ENCODE measurements around the gene PPP6R2.

The PPP6R2 gene, protein sequence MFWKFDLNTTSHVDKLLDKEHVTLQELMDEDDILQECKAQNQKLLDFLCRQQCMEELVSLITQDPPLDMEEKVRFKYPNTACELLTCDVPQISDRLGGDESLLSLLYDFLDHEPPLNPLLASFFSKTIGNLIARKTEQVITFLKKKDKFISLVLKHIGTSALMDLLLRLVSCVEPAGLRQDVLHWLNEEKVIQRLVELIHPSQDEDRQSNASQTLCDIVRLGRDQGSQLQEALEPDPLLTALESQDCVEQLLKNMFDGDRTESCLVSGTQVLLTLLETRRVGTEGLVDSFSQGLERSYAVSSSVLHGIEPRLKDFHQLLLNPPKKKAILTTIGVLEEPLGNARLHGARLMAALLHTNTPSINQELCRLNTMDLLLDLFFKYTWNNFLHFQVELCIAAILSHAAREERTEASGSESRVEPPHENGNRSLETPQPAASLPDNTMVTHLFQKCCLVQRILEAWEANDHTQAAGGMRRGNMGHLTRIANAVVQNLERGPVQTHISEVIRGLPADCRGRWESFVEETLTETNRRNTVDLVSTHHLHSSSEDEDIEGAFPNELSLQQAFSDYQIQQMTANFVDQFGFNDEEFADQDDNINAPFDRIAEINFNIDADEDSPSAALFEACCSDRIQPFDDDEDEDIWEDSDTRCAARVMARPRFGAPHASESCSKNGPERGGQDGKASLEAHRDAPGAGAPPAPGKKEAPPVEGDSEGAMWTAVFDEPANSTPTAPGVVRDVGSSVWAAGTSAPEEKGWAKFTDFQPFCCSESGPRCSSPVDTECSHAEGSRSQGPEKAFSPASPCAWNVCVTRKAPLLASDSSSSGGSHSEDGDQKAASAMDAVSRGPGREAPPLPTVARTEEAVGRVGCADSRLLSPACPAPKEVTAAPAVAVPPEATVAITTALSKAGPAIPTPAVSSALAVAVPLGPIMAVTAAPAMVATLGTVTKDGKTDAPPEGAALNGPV

DNA sequence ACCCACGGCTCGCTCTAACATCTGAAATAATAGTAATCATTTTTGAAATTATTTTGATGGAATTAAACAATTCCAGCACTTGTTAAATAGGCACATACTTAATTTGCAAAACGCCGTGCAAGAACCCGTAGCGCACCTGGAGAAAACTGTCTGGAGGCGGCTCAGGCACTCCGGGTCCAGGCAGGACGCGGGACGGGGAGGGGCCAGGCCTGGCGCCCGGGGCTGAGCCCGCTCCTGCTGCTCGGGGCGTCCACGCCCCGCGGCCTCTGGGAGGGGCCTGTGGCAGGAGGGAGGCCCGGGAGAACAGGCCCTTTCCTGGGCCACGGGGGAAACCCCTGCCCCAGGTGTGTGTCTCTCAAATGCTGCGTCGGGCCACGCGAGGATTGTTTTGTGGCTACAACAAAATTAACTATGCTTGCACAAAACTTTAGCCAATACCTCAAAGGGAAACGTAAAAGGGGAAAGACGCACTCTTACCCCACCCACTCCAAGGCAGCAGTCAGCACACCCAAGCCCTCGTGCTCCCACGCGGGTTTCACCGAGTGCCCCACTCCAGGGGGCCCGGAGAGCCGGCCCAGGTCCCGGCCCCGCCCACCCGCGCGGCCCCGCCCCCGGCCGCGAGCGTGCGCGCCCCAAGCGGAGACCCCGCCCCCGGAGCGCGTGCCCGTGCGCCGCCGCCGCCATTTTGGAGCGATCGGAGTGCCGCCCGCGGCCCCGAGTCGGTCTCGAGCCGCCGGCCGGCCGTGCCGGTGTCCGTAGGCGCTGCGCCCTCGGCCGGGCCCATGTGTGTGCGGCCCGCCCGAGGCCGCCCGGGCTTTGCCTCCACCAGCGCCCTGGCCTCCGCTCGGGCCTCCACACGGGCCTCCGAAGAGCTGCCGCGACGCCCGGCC, at the start of gene PPP6R2:
Gene PPP6R2, plus strand, starts transcription at position 677 of the 890 bp plus-strand sequence. CDS start 50,582 bp downstream, outside the sequence.
- FAIRE-seq, result no peak

DNA sequence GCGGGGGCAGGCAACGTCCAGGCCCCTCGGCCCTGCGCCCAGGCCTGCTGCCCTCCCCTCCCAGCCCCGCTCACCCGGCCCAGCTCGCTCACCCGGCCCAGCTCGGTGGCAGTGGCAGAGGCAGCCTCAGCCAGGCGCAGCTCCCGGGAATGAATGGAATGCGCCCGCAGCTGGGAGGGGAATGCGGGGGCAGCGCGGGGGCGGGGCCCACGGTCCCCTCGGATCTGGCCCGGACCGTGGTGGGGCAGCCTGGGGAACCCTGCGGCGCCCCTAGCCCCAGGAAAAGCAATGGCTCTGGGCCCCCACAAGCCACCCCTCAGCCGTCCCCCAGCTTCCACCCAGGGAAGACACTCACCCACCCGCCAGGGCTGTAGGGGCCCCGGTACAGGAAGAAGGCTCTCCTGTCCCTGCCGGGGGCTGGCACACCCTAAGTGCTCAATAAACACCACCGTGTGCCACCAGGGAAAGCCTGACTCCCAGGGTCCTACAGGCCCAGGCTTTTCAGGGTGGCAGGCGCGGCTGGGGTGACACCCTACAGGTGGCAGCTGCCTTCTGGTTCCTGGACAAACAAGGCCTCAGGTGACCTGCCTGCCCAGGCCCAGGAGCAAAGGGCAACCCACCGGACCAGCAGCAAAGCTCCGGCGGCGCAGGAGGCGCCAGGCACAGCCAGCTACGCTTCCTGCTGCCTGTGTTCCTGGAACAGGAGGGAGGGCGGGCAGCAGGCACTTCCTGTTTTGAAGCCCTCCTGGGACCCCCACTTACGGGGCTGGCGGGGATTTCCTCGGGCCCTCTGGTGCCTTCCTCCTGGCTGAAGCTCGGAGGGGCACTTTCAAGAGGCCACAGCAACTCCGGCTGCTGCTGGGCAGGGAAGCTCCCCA, 49.4 kb upstream of the PPP6R2 start:
- FAIRE-seq, result no peak

DNA sequence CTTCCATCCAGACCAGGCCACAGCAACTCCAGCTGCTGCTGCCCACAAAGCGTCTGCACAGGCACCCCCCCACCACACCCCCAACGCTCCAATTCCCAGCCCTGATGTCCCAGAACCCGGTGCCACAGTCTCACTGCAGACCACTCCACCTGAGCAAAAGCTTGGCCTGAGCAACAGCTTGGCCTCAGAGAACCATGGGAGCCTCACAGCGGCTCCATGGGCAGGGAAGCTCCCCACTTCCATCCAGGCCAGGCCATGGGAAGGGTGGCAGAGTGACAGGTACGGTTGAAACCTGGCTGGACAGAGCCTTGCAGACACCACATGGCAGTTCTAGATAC, 48.8 kb upstream of the PPP6R2 start:
- FAIRE-seq, result no peak

DNA sequence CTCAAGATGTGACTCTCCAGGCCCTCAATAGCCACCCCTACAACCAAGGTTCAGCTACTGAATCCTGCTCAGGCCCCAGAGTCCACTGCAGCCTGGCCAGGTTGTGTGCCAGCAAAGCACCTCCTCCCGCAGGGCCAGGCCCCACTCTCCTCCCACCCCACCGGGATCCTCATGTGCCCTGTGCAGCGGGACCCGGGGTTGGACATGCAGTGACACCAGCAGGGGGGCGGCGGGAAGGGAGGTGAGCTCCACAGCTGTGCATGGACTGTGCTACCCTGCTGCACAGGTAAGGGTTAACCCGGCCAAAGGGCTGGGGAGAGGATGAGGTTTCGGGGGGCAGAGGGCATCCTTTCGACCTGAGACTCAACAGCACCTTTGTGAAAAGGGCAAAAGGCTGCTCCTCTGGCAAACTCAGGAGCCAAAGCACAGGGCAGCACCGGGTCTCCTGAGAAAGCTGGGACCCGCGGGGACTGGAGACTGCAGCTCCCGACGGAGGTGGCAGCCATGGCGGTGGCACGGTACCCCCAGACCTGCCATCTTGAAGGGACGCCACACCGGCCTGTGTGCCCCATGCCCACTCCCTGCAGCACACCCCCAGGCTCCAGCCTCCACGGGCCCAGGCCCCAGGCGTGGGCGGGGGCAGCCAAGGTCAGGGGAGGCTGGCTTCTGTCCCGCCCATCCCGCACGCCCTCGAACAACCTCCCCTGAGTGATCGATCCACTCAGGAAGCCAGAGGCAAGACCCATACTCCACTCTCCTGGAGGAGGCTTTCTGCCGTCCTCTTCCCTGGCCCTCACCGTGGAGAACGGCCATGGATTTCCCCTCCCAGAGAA, 46.3 kb upstream of the PPP6R2 start:
- no peak for FAIRE-seq

DNA sequence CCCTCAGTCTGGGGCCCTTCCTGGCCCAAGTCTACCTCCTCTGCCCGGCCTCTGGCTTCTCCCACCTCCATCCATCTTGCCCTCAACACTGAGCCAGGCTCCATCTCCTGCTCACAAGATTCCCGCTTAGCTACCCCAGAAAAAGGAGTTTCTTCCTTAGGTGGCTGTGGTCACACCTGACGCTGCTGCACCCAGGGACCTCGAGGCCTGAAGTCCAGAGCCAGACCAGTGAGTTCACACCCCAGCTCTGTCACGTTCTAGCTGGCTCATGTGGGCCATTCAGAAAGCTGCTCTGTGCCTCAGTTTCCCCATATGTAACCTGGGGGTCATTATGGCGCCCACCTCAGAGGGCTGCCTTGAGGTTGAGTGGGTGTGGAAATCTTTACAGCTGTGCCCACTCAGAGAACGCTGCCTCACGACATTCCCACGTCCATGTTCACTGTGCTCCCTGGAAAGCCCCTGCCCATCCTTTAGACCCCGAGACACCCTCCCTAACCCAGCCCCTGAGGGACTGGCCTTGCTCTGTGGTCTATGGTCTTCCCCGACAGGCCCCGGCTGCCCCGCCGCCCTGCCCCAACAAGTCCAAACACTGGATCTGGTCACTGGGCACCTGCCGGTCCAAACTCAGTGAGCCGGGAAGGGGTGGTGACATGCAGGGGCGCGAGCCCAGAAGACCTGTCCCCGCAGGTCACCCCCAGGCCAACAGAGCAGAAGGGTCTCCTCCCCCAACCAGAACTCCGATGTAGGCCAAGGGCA, 45.4 kb upstream of the PPP6R2 start:
- no peak for FAIRE-seq

DNA sequence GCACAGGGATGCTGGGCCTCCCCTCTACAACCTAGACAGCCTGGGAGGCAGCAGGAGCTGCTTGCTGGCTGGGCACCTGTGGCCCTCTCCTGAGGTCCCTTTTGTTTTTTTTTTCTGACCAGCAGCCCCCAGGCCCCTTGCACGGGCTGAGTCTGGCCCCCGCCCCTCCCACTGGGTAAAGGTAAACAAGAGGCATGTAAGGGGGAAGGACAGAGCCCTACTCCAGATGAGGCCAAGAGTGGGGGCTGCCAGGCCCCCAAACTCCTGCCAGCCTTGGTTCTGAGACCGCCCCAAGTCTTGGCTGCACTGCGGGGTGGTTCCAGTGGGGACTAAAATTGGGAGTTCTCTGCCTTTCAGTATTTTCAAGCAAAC, 44.9 kb upstream of the PPP6R2 start:
- no peak for FAIRE-seq

DNA sequence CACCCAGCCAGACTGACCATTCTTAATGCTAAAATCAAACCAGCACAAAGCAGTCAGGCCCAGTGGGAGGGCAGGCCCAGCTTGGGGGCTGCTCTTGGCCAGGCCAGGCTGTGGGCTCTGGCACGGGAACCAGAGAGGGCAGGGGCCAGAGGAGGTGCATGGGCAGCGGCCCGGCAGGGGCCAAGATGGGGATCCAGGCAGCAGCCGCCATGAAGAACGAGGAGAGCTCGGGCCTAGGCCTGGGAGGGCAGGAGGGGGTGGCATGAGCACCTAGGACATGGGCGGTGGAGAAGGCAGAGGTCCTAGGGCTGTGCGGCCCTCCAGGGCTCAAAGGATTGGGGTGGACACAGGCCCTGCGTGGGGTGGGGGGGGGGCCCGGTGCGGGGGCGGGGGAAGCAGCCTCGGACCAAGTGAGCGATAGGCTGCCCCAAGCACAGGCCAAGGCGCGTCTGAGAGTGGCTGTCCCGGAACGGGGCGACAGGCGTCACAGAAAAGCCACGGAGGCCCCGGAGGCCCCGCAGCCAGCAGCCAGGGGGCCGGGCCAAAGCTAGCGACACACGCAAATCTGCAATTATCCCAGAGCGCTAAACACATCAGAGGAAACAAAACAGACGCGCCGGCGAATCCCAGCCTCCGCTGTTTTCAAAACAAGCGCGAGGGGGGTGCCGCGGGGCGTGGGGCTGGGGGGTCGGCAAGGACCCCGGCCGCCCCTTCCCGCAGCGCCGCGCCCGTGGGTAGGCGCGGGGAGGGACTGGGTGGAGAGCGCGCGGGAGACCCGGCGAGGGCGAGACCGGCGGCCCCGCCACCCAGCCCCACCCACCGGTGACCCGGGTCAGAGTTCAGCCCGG, 44.0 kb upstream of the PPP6R2 start:
- no peak for FAIRE-seq

DNA sequence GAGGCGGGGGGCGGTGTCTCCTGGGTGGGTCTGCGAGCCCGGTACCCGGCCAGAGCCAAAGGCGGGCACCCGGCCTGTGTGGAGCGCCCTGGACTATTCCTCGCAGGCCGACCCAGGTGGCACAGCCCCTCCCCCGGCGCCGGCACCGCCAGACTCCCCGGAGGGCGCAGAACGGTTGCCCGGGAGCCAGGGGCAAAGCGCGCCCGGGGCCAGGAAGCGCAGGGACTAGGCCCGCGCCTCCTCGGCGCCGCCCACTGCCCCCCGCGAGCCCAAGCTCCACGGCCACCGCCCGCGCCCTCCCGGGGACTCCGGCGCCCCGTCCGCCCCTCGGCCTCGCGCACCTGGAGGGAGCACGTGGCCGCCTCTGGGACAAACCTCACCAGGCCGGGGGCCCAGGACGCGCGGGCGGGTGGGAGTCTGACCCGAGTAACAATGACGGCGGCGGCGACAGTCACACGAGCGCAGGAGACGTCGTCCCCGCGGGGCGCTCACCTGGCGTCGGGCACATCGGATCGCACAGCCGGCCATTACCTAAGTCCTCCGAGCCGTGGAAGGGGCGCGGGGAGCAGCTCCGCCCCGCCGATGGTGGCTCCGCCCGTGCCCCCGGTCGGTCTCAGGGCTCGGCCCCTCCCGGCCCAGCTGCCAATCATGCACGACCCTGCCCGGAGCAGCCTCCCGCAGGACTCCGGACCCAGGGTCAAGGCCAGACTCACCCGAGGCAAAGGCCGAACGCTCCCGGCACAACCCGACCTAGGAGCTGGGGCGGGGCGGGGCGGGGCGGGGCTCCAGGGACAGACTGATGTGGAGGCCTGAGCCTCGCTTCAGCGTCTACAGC, 43.1 kb upstream of the PPP6R2 start:
- no peak for FAIRE-seq

DNA sequence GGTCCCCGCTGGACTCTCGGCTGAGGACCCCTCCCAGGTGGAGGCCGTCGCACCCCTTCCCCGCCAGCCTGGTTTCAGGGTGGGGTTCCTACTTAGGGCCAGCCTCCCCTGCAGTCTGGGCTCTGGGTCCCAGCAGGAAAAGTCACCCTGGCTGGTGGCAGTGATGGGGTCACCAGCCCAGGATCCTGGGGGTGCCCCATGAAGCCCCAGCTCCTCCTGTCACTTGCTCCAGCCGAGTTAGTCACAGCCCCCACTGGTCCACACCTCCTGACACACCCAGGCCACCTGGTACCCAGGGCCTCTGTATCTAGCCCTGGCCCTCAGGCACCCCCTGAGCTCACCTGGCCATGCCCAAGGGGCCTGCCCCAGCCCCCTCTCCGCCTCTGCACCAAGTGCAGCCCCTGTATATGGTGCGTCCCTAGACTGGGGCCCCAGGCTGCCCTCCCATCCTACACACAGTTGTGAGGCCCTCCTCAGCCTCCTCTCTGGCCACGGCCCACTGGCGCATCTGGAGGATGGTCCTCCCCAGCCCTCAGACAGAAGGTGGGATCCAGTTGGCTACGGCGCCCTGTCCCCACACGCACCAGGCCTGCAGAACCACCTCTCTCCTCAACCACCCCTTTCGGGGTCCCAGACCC, 42.4 kb upstream of the PPP6R2 start:
- FAIRE-seq, result no peak

DNA sequence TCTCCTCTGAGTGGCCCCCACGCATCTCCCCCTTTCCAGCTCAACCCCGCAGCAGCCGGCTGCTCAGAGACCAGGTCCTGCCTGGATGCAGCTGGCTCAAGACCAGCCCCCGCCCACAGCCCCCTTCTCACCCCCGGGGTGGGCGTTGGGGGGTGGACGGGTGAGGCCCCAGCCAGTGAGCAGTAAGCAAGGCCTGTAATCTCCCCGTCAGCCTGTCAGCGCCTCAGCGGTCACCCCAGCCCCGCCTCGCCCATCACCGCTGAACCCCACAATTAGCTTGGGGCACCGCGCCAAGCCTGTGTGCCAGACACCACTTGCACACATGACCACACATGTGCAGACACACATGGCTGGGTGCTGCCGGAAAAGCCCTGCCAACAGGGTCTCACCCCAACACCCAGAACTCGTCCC, 41.5 kb upstream of the PPP6R2 start:
- no peak for FAIRE-seq

DNA sequence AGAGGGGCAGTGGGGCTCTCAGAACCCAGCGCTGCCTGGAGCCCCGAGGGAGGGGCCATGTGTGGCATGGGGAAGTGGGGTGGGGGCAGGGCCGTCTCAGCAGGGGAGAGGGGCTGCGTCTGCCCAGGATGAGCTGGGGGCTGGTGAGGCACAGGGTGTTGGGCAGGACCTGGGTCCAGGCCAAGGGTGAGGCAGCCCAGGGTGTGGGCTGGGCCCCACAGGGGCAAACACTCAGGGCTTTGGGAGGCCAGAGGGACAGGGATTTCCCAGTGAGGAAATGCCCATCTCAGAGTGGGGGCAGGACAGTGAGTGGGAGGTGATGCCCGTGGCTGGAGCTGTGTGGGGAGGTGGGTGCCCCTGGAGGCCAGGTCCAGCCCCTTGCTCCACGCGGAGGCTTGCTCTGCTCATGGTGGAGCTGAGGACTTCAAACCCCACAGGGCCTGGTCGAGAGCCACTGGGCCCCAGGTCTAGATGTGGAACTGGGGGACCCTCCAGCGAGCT, 41.0 kb upstream of the PPP6R2 start:
- FAIRE-seq, result no peak

DNA sequence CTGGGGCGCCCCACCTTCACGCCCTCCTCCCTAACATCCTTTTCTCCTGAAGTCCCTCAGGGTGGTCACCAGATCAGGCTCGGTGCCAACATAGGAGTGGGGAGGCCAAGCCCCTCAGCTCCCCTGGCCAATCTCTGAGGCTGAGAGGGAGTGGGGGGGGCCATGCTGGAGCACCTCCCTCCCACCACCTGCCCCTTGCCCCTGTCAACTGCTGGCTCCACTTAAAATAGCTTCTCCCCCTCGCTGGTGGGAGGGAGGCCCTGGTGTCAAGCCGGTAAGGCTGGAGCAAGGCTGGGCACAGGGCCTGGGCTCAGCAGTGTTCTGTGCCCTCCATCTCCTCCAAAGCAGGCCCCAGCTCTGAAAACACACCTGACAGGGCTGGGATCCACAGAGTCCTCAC, 40.6 kb upstream of the PPP6R2 start:
- no peak for FAIRE-seq

DNA sequence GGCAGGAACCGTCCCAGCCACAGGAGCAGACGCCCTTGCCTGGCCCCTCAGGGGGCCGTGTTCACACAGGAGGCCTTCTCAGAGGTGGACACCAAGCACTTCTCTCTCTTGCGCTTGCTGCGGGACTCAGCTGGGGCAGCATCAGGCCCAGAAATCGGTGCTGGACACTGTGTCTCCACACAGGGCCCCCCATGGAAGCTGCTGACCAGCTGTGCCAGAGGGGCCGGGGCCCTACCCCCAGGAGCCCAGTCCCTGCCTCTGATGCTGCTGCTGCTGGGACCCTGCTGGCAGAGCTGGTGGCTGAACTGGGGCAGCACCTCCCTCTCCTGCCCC, 39.6 kb upstream of the PPP6R2 start:
- no peak for FAIRE-seq

DNA sequence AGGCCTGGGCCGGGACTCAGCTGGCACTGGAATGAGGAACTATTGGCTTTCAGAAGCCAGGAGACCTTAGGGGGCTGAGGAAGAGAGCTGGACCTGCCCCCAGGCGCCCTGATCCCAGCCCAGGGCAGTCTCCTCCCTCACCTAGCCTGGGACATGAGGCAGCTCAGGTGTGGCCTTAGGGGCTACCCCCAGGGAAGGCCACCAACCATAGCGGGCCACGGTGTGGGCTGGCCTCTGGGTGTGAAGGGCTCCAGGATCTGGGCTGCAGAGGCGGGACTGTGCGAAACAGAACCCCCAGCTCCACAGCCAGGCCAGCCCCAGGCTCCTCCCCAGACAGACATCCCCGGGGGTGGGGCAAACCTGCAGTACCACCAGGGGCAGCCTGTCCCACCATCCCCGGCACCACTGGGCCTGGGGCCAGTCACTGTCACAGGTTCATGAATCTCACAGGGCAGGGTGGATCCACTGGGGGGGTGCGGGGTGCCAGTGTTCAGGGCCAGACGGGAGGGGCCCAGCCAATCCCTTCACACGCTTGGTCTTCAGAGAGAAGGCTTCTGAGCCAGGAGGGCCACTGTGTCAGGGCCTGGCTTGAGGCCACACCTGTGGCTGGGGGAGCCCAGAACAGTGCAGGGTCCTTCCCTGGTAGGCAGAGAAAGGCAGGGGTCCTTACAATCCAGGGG, 39.1 kb upstream of the PPP6R2 start:
- no peak for FAIRE-seq

DNA sequence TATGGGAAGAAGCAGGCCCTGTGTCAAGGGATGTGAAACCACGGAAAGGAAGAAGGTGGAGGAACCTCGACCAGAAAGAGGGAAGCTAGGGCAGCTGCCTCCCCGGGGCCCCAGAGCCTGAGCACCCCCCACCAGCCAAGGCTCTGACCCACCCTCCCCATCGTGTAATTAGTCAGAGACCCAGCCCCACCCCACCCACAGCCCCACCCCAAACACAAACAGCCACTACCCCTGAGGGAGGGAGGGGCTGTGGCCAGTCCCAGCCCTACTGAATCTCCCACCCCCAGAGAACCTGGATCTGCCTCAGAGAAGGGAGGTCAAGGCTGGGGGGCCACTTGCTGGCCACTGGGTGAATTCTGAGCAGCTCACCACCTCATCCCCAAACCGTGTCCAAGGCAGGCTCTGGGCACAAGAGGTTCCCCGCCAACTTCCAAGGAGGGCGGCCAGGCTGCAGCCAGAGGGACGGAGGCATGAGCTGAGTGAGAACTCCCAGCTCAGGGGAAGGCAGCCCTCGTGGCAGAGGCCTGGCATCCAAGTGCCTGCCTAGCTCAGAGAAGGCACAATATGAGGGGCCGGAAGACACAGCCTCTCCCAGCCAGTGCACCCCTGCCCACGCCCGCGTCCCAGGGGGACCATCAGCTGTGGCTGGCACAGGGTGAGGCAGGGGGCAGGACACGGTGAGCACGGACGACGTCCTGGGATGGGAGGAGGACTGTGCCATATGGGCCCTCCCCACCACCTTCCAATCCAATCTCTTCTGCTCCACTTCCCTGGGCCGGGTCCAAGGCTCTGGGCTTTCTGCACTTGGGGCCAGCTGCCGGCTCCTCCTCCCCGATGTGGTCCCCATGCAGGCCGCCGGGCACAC, 38.4 kb upstream of the PPP6R2 start:
- no peak for FAIRE-seq

DNA sequence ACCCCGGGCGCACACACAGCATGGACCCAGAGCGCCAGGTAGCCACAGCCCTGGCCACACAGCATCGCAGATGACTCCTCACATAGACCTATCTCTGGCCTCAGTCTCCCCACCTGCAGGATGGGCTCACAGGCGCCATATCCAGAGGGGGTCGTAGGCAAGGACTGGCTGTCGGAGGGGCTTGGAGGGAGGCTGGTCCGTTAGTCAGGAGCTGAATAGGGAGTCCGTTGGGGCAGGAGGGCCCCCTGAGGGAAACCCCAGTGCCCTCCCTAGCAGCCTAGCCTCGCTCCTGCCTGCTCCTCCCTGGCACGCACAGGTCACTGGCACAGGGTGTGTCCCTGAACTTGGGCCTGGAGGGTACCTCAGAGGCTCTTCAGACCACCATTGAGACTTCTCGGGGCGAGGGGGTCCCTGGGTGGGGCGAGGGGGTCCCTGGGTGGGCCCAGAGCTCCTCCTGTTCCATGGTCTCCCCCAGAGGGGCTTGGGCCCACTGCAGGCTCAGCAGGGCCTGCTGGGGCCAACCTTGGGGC, 37.7 kb upstream of the PPP6R2 start:
- no peak for FAIRE-seq
